Activated CD4-positive, alpha-beta T cell treated with anti-CD3 and anti-CD28 coated beads, Interleukin-2, amount 50 U/mL, for 24 hours (primary cell): ENCODE data around the gene ZBED5.
"Not testable (repeated sequence)": the region's sequence is repeated elsewhere in the genome, so short reads cannot be mapped to it uniquely, and the experiment has no call there.

ENCODE experiments used
- DNase-seq, 2 donors: peaks; one replicate each; pipeline ENCODE4 v3.0.0-alpha.2; 2020; ENCODE audit warnings: low read depth in 1 of 2, low spot score in 1 of 2

ZBED5 gene

DNA sequence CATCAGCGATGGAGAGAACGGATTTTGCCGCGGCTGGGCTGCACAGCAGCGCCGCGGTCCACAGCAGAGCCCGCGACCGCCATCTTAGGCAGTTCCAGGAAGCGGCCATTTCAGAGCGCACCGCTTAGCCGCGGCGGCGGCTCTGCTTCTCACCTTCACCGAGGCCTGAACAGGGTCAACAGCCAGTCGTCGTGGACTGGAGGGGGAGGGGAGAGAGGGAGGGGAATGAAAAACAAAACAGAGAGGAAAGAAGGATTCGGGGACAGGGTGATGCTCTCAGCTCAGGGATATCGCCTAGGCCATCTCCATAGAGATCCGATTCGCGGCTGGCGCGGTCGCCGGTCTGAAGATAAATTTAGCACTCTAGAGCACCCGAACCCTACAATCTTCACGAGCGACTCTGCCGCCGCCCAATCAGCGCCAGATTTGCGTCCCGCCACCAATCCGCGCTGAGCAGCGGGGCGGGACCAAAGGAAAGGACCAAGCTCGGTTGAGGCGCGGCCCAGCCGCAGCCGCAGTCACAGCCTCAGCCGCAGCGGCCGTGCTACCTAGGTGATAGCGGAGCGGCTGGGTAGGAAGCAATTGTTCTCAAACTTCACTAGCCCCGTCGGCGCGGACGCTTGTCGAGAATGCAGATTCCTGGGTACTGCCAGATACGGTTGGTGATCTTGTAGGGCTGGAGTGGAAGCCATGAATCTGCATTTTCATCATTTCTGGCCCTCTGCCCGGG, at the start of gene ZBED5:
ZBED5 (minus strand) TSS at position 345 of the 730 bp plus-strand sequence. CDS start 3,108 bp downstream, outside the sequence.
- peak; percentile 87 to 93 for DNase-seq

DNA sequence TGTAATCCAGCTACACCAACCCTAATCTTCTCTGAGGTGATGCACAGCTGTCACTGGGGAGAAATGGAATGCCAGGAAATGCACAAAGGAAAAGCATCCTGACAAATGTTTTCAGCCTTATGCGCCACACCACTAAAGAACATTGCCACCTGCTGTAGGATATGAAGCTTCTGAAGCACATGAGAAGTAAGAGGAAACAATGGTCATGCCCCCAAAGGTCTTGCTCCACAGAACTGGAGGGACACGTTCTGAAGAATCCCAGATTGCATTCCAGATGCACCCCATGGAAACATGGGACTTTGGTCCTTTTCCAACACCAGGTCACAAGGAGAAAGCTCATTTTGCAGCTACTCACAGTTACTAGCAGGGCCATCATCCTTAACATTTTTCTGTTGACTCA, 48.7 kb upstream of the ZBED5 start:
- no peak for DNase-seq

DNA sequence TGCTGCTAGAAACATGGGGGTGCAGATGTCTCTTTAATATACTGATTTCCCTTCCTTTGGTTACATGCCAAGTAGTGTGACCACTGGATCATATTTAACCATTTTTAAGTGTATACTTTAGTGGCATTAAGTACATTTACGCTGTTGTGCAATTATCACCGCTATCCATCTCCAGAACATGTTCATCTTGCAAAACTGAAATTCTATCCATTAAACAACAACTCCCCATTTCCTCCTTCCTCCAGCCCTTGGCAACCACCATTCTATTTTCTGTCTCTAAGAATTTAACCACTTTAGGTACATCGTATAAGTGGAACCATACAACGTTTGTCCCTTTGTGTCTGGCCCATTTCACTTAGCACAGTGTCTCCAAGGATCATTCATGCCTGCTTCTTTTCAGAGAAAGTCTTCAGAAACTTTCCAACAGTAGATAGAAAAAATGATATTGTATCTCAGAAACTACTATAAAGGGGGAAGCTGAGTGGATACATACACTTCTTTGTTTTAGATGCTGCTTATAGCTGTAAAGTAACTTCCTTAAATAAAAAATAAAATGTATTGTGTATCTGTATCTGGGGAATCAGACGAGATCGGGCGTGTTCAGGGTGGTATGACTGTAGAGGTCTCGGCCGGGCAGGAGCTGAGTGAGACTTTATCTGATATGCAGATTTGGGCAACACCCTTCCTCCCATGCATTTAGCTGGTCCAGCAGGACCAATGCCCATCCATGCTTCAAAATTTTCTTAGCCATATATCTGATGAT, 44.6 kb upstream of the ZBED5 start:
- no peak for DNase-seq

DNA sequence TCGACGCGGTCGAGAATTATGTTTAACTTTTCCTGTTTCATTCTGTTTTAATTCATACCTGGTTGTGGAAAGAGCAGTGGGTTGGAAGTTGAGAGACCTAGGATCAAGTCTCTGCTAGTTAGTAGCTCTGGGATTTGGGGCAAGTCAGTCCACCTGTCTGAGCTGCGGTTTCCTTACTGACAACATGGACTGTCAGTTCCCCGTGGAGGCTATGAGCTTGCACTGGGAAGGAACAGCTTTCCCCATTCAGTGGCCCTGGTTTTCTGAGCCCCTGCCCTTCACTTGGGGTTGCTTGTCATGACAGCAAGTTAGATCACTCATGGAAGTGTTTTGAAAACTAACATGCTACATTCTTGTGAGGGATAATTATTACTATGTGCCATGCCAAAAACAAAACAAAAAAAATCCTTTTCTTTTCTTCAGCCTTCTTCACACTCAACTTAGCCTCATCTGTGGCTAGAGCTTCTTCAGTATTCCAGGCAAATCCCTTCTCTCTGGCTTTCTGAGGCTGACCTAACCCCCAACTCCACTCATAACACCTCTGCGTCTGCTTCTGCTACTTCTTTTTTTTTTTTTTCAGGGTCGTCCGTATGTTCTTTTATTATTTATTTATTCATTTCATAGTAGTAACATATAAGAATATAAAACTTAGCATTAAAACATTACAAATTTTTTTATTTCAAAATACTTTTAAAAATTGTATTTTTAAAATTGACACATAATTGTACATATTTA, 43.0 kb upstream of the ZBED5 start:
- no peak for DNase-seq

DNA sequence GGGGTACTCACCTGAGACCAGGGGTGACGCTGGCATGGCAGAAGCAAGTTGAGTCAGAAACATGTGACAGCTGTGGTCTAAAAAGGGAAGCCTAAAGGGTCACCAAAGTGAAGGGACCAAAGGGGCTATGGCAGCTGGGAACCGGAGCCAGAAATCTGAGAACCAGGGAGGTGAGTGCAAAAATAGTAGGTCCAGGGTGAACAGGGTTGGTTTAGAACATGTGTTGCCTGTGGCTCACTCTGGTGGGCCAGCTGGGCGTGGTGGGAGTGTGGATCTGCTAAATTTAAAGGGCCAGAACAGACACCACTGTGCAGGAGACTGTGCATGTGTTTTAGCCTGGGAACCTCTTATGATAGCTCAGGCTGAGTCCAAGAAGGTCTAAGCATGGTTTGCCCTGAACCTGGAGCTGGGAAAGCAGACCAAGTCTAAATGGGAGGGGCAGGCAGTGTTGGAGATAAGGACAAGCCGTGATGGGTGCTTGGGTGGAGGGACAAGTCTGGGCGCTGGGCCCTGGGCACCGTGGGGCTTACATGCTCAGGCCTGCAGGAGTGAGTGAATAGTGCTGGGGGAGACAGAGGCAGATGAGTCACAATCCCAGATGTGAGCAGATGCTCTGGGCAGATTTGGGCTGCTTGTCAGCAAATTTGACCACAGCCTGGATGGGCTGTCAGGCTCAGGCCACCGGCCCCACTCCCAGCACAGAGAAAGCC, 41.4 kb upstream of the ZBED5 start:
- no peak for DNase-seq

DNA sequence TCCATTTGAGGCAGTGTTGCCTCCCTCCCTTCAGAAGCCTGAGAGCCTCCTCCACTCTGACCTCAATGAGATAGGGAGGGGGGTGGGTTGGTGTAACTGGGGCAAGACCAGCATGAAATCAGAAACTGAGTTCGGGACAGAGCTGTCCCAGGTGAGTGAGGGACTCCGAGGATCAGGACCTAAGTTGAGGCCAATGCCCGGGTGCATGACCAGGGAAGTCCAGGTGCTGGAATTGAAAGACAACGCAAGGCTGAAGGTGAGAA, 40.8 kb upstream of the ZBED5 start:
- no peak for DNase-seq

DNA sequence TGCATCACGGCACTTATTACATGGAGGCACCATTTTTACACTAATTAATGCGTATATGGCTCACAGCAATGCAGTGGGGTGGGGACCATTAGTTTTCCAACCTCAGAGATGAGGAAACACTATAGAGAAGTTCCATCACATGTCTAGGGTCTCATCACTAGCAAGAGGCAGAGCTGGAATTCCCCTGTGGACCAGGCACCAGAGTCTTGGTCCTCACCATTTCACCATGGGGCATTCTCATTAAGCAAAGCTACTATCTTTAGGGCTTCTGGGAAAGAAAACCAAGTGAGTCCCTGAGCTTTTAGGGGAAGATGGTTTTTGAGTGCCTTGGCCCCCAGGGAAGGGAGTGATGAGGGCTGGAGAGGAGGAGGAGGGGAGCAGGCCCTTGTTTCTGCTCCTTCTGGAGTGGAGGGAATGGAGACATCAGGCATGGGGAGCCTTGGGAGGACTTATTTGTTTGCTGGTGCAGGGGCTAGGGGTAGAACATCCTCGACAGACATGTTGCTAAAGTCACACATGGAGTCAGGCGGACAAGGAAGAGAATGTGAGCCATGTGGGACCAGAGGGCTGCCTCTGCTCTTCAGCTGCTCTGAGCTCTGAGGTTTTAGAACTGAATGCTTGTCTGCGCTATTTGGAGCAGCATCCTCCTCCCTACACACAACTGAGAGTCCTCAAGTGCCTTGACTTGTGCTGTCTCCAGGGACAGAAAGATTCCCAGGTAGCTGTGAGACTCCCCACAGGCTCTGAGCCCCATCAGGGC, 40.3 kb upstream of the ZBED5 start:
- DNase-seq, result no peak

DNA sequence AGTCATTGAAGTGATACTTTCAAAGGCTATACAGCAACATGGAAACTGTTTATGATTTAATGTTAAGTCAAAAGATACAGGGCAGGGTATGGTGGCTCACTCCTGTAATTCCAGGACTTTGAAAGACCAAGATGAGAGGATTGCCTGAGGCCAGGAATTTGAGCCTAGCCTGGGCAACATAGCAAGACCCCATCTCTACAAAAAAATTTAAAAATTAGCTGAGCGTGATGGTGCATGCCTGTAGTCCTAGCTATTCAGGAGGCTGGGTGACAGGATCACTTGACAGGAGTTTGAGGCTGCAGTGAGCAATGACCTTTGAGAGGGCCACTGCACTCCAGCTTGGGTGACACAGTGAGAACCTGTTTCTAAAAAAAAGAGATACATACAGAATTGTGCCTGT, 39.3 kb upstream of the ZBED5 start:
- DNase-seq, result no peak

DNA sequence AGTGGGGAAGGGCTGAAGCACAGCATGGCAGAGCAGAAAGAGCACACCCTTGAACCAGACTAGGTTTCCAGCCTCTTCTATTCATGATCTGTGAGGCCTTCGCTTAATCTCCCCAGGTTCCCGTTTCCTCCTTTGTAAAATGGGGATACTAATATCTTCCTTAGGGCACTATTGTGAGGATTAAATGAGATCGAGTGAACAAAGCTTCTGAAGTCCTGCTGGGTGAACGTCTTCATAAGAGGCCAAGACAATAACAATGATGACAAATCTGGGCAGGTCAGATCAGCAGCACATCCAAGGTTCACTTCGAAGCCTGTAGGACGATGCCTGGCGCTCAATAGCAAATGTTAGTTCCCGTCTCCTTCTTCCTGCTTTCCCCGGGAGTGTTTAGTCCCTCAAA, 38.6 kb upstream of the ZBED5 start:
- DNase-seq, result no peak

DNA sequence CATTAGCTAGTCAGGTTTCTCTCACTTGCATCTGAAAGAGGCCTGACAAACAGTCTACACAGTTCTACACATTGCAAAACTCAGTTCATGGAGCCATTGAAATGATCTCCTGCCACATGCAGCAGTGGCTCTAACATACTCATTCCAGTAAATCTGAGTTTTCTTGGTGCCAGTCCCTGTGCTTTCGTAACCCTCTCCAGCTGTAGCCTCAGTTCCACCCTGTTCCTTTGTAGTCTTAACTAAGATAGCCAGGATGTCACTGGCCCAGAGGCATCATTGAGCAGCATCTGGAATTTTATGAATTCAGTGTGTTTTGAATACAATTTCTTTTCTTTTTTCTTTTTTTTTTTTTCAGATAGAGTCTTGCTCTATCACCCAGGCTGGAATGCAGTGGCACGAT, 37.4 kb upstream of the ZBED5 start:
- no peak for DNase-seq

DNA sequence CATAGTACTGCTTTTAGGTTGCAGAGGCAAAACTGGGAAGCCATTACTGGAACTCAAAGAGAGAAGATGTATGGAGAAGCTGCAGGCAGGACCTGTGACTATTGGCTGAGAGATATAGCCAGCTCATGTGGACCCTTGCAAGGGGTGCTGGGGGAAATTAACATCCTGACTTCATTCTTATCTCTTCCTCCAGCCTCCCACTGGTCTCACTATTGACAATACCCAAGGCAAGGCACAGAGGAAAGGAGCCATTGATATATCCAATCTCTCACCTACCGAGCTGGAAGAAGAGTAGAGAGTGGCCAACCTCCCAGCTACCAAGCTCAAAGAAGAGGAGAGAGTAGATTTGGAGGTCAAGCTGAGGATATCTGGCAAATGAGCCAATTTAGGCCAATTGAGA, 36.8 kb upstream of the ZBED5 start:
- no peak for DNase-seq

DNA sequence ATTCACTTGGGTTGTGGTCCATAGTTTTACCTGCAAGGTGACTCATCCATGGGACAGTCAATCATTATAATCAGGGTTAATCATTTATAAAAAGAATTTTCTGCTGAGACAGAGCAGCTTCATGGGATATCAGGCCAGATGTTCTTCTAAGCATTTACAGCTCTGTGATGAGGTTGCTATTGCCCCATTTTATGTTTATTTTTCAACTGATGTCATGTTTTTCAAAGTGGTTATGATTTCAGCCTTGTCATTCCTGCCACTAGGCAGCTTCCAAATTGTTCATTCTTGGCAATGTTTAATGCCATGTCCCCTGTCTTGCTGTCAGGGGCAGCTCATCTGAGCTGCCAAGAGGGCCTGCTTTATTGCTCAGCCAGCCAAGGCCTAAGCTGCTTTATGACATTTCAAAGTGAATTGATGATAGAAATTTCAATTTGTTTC, 35.9 kb upstream of the ZBED5 start:
- DNase-seq, result no peak

DNA sequence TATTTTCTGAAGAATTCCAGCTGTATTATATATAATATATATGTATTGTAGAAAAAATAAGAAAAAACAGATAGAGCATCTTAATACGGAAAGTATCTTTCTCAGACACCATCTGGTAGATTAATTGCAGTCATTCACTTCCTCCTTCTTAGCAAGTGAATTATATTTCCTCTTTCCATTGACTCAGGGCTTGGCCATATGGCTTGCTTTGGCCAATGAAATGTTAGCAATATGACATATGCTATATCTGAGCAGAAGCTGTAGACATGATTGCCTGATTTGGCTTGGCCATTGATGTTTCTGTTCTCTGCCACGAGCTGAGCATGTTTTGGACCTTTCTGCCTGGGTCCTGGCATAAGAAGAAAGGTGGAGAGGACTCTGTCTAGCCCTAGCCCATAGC, 34.4 kb upstream of the ZBED5 start:
- no peak for DNase-seq

DNA sequence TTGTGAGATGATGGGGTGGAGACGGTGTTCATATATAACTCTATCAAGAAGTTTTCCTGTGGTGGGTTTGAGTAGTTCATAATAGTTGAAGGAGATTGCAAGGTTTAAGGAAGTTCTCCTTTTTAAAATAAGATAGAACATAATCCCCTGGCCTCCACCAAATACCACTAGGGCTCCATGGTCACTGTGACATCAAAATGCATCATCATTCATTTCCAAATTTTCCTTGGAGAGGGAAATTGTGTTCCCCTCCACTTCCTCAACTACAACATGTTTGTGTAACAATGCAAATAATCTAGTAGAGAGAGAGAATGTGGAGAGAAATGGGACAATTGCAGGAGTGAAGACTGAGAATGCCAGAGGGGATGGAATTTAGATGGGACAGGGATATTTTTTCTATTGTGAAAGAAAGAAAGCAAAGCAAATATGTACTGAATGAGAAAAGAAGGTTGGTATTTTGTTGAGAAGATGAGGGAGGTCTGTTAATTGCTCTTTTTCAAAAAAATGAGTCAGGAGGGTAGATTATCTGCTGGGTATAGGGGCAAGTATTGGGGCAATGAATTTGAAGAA, 33.4 kb upstream of the ZBED5 start:
- DNase-seq, result no peak

DNA sequence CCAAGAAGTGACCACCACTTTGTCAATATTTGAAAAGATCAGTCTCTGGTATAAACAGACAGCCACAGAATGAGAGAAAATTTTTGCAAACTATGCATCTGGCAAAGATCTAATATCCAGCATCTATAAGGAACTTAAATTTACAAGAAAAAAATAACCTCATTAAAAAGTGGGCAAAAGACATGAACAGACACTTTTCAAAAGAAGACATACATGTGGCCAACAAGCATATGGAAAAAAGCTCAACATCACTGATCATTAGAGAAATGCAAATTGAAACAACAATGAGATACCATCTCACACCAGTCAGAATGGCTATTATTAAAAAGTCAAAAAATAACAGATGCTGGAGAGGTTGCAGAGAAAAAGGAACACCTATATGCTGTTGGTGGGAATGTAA, 32.2 kb upstream of the ZBED5 start:
- DNase-seq, result not testable (repeated sequence)

DNA sequence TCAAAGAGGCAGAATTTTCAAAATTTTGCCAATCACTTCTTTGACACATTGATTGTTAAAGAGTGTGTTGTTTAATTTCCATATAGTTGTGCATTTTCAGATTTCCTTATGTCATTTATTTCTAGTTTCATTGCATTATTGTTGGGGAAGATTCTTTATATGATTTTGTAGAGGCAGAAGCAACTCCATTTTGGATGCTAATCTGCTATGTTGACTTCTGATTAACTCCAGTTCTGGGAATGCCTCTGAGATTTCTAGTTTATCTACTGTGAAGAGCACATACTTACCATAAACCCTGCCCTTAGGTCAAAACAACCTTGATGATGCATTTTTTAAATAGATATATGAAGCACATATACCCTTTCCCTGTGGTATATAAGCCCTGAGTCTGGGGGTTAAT, 29.5 kb upstream of the ZBED5 start:
- DNase-seq, result no peak

DNA sequence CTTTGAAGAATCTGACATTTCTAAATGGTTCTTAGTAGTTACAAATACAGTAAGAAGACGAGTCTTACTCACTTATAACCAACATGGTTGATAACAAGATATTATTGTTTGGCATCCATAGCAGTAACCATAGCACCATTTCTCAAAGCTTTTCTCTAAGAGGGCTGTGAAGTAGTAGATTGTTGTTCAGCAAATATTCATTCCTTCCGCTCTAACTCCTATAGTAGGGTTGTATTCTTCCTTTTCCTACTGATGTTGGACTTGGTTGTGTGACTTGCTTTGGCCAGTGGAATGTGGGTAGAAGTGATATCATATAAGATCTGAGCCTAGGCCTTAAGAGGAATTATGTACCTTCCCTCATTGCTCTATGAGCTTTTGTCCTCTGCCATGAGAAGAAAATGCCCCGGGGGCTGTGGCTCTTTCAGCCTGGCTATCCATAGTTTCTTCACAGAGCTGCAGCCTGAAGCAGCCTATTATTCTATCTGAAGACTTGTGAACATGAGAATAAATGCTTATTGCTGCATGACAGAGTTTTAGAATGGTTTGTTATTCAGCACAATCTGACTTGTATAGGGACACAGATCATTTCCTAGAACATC, 28.9 kb upstream of the ZBED5 start:
- no peak for DNase-seq

DNA sequence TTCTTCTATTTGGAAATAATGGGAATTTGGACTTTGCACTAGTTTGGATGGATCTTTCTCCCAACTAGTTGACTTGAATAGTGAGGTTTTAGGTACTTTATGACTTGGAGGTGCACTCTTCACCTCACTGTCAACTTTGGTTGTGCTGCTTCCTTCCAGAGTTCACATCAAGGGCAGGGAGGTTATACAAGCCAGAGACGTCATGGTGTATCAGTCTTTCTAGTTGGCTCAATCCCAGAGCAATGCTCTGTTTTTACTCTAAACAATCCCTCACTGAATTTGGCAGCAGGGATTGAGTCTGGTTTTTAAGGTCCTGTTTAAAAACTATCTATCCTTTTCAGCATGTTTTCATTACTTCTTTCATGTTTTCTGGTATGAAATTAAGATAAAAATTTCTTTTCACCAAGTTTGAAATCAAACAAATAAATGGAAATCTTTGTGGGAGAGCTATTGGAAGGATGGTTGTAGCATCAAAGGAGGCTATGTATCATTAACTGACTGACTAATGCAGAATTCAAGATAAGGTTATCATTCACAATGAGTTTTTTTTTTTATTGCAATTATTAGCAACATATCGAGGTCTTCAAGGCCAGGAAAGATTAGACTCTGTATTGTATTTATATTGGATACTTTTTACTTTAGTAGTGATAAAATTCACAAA, 28.0 kb upstream of the ZBED5 start:
- DNase-seq, result no peak

DNA sequence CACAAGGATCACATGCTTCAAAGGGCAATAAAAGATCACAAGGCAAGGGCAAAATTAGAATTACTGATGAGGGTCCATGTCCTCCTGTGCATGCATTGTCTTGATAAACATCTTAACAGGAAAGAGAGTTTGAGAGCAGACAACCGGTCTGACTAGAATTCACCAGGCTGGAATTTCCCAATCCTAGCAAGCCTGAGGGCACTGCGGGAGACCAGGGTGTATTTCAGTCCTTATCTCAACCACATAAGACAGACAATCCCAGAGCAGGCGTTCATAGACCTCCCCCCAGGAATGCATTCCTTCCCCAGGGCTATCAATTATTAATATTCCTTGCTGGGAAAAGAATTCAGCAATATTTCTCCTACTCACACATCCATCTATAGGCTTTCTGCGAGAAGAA, 26.4 kb upstream of the ZBED5 start:
- not testable (repeated sequence) for DNase-seq

DNA sequence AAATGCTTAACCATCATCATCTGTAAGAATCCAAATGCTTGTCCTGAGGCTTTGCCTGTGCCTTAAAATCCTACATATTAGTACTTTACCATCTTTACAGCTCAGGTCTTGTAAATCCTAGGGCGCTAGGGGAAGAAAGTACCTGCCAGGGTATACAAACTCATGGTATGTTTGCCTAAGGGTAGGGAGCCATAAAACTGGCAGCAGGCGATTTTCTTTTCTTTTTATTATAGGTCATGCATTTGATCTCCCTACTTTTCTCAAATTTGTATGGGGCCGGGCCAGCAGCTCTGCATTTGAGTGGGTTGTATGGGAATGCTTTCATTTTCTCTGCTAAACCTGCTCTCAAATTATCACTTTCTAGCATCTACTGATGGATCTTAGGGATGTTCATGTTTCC, 24.0 kb upstream of the ZBED5 start:
- DNase-seq, result no peak
